Measurements from ENCODE around the gene ROBO1.
"Not testable (repeated sequence)": the region's sequence is repeated elsewhere in the genome, so short reads cannot be mapped to it uniquely, and the experiment has no call there.

ROBO1 gene

DNA sequence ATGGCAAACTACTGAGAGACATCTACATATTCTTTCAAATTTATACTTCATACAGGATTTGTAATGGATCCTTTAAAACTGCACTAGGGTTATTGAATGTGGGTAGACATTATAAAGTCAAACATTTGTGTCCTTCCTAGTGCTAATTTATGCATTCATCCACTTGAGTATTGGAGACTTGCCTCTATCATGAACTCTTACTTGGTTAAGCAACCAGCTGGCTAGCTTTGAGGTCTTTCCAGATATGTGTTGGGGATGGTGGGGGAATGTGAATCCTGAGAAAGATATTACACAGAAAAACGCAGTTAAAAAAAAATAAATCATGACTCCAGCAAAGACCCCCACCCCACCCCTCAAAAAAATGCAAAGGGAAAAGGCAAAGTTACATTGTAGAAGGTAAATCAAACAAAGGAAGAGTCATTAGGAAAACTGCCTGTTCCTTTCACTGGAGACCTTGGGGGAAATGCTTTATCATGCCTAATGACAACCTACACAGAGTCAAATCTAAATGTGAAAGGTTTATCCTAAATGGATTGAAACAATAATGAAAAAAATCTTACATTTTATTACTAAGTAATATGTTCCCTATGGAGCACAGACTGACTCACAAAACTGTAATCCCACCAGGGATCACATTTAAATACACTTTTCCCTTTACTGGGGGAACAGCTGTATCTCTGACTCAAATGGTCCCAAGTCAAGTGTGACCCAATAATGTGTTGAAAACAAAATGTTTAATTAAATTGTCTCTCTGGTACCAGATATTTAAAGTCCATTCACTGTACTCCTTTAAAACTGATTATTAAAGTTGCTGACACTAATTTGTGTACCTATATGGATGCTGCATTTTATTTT is 522.3 kb downstream of the ROBO1 start:
- no peak for DNase-seq (ENCODE audit: low spot score)

GRCh38 chr3:79236496-79236895 is 531.3 kb downstream of the ROBO1 start:
- DNase-seq (ENCODE audit: low spot score) = no peak

DNA sequence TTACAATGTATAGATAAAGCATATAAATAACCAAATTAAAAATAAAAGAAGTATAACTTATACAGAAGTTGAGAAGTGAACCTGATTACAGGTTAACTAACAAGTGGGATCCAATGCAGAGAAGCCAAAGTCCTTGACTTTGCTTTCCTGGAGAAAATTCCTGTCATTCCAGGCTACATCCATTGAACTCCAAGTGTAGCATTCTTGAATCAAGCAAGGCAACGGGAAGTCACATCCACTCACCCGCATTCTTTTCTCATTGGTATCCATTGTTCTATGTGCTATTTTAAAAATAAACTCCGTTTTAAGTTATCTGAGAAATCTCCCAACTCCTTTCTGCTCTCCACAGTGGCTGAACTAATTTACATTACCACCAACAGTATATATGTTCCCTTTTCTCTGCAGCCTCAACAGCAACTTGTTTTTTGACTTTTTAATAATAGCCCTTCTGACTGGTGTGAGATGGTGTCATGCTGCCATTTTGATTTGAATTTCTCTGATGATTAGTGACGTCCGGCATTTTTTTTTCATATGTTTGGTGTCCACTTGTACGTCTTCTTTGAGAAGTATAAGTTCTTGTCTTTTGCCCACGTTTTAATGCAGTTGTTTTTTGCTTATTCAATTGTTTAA is 534.3 kb downstream of the ROBO1 start:
- no peak for DNase-seq (ENCODE audit: low spot score)

DNA sequence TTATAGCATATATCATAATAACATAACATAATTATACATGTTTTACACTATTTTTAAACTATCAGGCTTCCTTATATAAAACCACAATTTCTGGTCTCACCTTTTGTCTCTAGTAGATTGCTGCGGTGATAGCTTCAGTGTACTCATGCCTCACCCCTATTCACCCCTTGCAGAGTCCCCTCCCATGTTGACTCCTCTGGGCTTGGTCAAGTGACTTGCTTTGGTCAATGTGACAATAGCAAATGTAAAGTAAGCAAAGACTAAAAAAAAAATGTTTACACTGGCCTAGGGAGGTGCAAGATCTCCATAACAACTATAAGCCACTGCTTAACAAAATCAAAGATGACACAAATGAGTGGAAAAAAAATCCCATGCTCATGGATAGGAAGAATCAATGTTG is 537.5 kb downstream of the ROBO1 start:
- DNase-seq (ENCODE audit: low spot score) = no peak

DNA sequence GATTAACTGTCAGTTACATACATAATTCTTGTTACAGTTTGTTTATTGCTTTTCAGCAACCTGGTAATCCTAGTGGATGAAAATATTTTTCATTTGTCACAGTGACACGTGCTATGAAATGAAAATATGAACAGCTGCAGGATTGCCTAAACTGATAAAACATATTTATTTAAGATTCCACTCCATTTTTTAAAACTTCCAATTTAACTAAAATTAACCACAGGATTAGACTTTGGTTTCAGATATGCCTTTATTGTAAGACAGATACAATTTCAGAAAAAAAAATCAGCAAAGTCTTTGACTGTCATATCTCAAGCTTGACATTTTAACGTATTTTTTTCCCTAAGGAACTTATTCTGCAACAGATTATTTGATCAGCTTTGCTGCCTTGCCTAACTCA is 550.7 kb downstream of the ROBO1 start:
- no peak for DNase-seq (ENCODE audit: low spot score)

GRCh38 chr3:79215286-79215685 is 552.5 kb downstream of the ROBO1 start:
- DNase-seq (ENCODE audit: low spot score) = no peak

- DNase-seq (ENCODE audit: low spot score) = no peak
These were observed 556.0 kb downstream of the ROBO1 start for GRCh38 chr3:79211586-79212359.

DNA sequence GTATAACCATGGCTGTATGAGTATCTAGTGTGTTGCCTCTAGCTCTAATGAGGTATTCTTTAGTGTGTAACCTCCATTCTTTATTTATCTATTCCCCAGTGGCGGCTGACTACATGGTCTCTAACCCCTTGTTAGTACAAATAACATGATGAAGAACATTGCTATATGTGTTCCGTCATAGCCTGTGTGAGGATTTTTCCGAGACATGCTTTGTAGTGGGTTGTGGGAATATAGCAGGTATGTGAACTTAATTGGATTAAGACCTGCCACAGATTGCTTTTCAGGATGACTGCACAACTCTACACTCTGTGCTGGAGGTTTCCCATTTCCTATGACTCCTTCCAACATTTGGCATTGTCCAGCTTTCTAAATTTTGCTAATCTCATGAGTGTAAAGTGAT is 563.4 kb downstream of the ROBO1 start:
- no peak for DNase-seq (ENCODE audit: low spot score)

- no peak for DNase-seq (ENCODE audit: low spot score)
These were observed 564.7 kb downstream of the ROBO1 start for GRCh38 chr3:79203144-79203519.

- no peak for DNase-seq (ENCODE audit: low spot score)
These were observed 565.2 kb downstream of the ROBO1 start for GRCh38 chr3:79202471-79203143.

GRCh38 chr3:79200456-79200855 is 567.3 kb downstream of the ROBO1 start:
- DNase-seq (ENCODE audit: low spot score) = no peak

DNA sequence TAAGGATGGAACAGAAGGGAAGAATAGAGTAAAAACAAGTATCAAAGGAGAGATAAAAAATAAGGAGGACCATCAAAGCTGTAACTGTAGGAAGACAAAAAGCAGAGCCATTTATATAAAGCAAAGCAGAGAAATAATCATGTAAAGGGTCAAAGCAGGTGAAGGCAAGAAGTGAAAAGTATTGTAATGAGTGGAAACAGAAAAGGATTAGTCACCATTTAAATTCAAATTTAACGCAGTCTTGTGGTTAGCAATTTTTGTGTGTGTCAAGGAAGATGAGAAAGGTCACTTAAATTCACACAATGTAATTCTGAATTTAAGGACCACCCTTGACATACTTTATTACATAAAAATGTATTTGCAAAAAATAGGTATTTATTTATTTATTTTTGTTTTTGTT is 567.8 kb downstream of the ROBO1 start:
- DNase-seq (ENCODE audit: low spot score) = no peak

DNA sequence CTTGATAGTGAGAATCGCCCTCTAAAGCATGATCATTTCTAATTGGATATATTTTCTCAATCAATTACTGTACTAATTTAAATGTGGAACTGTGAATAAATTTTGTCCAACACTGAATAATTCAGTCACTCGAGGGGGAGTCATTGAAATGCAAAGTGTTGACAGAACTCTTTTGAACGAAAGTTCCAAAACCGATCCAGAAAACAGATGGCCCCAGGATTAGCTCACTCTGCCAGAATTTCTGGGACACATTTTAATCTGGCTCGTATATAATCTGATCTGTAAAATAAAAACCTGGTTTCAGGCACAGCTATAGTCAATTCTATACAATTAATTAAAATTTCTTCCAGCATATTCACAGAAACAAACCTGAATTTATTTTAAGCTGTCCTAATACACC is 580.4 kb downstream of the ROBO1 start:
- DNase-seq (ENCODE audit: low spot score) = no peak

GRCh38 chr3:79184251-79184650 is 583.5 kb downstream of the ROBO1 start:
- no peak for DNase-seq (ENCODE audit: low spot score)

- DNase-seq (ENCODE audit: low spot score) = no peak
These were observed 584.3 kb downstream of the ROBO1 start for GRCh38 chr3:79183496-79183895.

DNA sequence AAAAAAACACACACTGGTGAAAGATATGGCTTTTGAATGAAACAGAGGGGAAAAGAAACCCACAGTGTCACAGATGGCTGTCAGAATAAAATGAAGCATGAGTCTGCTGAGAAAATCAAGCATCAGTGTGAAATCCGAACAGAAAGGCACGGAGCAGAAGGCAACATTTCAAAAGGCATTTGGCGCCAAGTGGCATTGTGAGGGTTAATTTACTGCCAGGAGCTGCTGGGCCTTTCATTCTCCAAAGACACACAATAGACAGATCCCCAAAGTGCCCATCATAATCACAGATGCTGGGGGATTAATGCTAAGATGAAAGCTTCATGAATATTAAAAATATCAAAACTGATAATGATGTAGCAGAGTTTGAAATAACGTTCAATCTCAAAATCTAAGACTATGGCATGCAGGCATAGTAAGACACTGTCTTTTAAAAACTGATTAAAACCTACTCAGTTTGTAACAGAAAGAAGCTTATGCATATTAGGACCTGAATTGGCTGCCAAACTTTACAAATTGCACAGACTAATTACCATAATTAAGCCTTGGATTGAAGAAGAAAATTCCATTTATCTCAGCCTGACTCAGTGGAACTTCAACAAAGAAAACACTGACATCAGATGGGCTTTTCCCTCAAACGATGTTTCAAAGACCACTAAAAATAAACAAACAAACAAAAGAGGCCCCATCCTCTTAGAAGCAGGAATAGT is 589.2 kb downstream of the ROBO1 start:
- DNase-seq (ENCODE audit: low spot score) = no peak

- DNase-seq (ENCODE audit: low spot score) = no peak
These were observed 591.9 kb downstream of the ROBO1 start for GRCh38 chr3:79175870-79176269.

DNA sequence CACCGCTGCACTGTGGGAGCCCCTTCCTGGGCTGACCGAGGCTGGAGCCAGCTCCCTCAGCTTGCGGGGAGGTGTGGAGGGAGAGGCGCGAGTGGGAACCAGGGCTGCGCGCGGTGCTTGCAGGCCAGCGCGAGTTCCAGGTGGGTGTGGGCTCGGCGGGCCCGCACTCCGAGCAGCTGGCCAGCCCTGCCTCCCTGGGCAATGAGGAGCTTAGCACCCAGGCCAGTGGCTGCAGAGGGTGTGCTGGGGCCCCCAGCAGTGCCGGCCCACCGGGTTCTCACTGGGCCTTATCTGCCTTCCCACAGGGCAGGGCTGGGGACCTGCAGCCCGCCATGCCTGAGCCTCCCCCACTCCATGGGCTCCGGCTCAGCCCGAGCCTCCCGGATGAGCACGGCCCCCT is 594.5 kb downstream of the ROBO1 start:
- DNase-seq (ENCODE audit: low spot score) = not testable (repeated sequence)

GRCh38 chr3:79172241-79172640 is 595.6 kb downstream of the ROBO1 start:
- no peak for DNase-seq (ENCODE audit: low spot score)

DNA sequence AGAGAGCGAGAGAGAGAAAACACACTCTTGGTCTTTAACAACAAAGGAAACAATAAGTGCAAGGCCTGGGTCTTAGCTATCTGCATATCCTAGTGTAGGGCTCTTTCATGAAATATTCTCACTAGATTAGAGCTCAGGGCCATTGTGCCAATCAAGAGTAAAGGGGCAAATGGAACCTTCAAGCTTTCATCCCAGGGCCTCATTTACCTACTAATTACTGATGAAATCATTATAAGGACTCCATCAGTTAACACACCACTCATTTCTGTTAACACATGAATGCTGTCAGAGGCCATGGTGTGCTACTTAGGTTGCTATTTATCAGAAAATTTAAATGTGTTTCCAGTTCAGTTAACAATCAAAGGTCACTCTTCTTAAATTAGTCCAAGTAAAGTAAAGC is 597.8 kb downstream of the ROBO1 start:
- DNase-seq (ENCODE audit: low spot score) = no peak

DNA sequence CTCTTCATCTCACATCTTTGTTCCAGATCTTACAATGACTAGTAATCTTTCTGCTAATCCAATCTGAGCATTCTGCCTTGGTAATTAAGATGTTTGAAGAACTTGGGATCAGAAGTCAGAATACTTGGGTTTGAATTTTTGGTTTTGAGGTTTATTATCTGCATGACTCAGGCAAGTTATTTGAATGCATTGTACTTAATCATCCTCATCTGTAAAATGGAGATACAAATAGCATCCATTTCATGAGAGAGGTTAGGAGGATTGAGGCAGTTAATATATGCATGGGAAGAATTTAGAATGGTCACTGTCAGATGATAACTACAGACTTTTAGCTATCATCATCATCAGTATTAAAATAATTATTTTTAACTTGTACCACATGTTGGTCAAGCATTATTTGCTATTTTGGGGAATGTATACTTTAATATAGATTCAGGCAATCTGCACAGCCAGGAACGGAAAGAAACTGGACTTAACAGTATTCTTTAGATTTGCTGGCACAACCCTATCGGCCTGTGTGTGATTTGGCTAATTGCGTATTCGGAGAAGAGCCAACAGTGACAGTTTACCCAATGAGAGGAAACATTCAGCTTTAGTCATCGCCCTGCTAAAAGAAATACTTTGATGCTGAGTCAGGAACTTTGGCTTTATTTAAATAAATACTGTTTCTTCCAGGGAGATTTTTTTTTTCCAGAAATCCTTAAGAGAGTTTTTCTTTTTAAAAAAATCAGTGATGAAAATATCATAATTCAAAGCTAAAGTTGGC is 600.0 kb downstream of the ROBO1 start:
- DNase-seq (ENCODE audit: low spot score) = no peak

All from SW480 (cell line).